HCT116 (cell line): ENCODE measurements around the gene FNBP1. TPM values are rescaled to one million over a fixed set of nuclear protein-coding genes. Genes with fewer than 3 reads are reported as not detected.

Experiments
- ATAC-seq: fragments of 200-7000 bp; cut with Tn5 transposase; 2 replicates; pipeline ENCODE4 v1.9.1; 2020; ENCODE audit warnings: mild to moderate bottlenecking, moderate library complexity
- BruUV-seq: library from RNA; stranded (reverse); fragments of 400-500 nt; replicated peaks from 2 replicates; lab custom pipeline; 2021; lab: Mats Ljungman, UMichigan
- CTCF ChIA-PET: fragments of 300-600 bp; sonication (Branson Sonifier 250); formaldehyde crosslinking; loops from one replicate; lab custom pipeline; 2021; ENCODE audit warnings: antibody characterized with exemption; lab: Charles Lee
- POLR2A ChIA-PET: fragments of 300-600, 350-600 bp; sonication (Branson Sonifier 250); formaldehyde crosslinking; loops from one replicate; lab custom pipeline; 2021; ENCODE audit warnings: antibody characterized with exemption; lab: Charles Lee
- RAD21 ChIA-PET, 2 experiments: fragments of 300-600 bp; sonication (Branson Sonifier 250); formaldehyde crosslinking; loops; one replicate each; lab custom pipeline; 2023; ENCODE audit warnings: low total read pairs in 2 of 2; ENCODE audit not compliant: uncharacterized antibody in 2 of 2, unreplicated experiment in 2 of 2, low non-redundant PET in 1 of 2; lab: Charles Lee
- DNase-seq: peaks from one replicate; pipeline ENCODE4 v3.0.0-alpha.2; 2010; ENCODE audit warnings: low read depth, low spot score
- H2AFZ ChIP-seq: fragments of 200-600 bp; shearing (Covaris generic), sonication (generic); 2 replicates; pipeline ENCODE4 v1.6.1; 2017; ENCODE audit warnings: low read depth, mixed run types, mixed read lengths, antibody characterized with exemption, low read length; ENCODE audit not compliant: poor library complexity, severe bottlenecking
- H3K27ac ChIP-seq: 2 replicates; pipeline ENCODE4 v1.5.1; 2012; ENCODE audit warnings: low read depth, low read length
- H3K27me3 ChIP-seq: fragments of 200-600 bp; sonication (generic); 2 replicates; pipeline ENCODE4 v1.6.1; 2016; ENCODE audit warnings: mixed run types, low read length, mixed read lengths; ENCODE audit not compliant: insufficient read depth
- H3K36me3 ChIP-seq, 2 experiments: fragments of 200-500 bp in 1 of 2; fragments of 200-600 bp in 1 of 2; sonication (Bioruptor generic) in 1 of 2; sonication (generic) in 1 of 2; 2 replicates each; pipeline versions ENCODE4 v1.5.1 to v1.6.1; 2014 to 2016; ENCODE audit warnings: low read length in 2 of 2, inconsistent platforms in 1 of 2, mixed read lengths in 1 of 2, mixed run types in 1 of 2; ENCODE audit not compliant: insufficient read depth in 2 of 2, control insufficient read depth in 1 of 2
- H3K4me1 ChIP-seq, 2 experiments: fragments of 200-600 bp in 1 of 2; sonication (generic) in 1 of 2; 2 replicates each; pipeline versions ENCODE4 v1.5.1 to v1.6.1; 2012 to 2017; ENCODE audit warnings: low read length in 2 of 2, inconsistent platforms in 1 of 2, mild to moderate bottlenecking in 1 of 2, mixed read lengths in 1 of 2, mixed run types in 1 of 2, moderate library complexity in 1 of 2; ENCODE audit not compliant: insufficient read depth in 2 of 2, control insufficient read depth in 1 of 2
- H3K4me2 ChIP-seq: fragments of 200-600 bp; sonication (generic); 2 replicates; pipeline ENCODE4 v1.6.1; 2017; ENCODE audit warnings: mixed run types, low read length, mixed read lengths
- H3K4me3 ChIP-seq, 2 experiments: fragments of 200-600 bp in 1 of 2; sonication (generic) in 1 of 2; replicated peaks in 1 of 2; 2 replicates each; pipeline ENCODE4 v1.5.1; 2011 to 2016; ENCODE audit warnings: low read length in 2 of 2, control low read depth in 1 of 2, low read depth in 1 of 2, mild to moderate bottlenecking in 1 of 2, mixed read lengths in 1 of 2, mixed run types in 1 of 2
- H3K79me2 ChIP-seq: fragments of 200-600 bp; sonication (generic); 2 replicates; pipeline ENCODE4 v1.6.1; 2017; ENCODE audit warnings: mild to moderate bottlenecking, mixed run types, low read length, moderate library complexity, mixed read lengths; ENCODE audit not compliant: insufficient read depth
- H3K9ac ChIP-seq: fragments of 200-600 bp; sonication (generic); 2 replicates; pipeline ENCODE4 v1.6.1; 2016; ENCODE audit warnings: low read length, mixed read lengths
- H3K9me2 ChIP-seq: fragments of 200-600 bp; sonication (generic), shearing (Covaris generic); 2 replicates; pipeline ENCODE4 v1.6.1; 2017; ENCODE audit warnings: mixed run types, mild to moderate bottlenecking, moderate library complexity; ENCODE audit not compliant: insufficient read depth
- H3K9me3 ChIP-seq, 2 experiments: fragments of 200-500 bp in 1 of 2; fragments of 200-600 bp in 1 of 2; sonication (Bioruptor generic) in 1 of 2; sonication (generic) in 1 of 2; 2 replicates each; pipeline ENCODE4 v1.6.1; 2014 to 2017; ENCODE audit warnings: low read length in 2 of 2, mixed read lengths in 2 of 2, inconsistent platforms in 1 of 2, low read depth in 1 of 2, mild to moderate bottlenecking in 1 of 2, mixed run types in 1 of 2, moderate library complexity in 1 of 2; ENCODE audit not compliant: control insufficient read depth in 1 of 2, insufficient read depth in 1 of 2
- H4K20me1 ChIP-seq: fragments of 200-600 bp; sonication (generic), shearing (Covaris generic); 2 replicates; pipeline ENCODE4 v1.6.1; 2017; ENCODE audit warnings: mixed run types, mild to moderate bottlenecking, moderate library complexity; ENCODE audit not compliant: insufficient read depth
- EGR1 ChIP-seq: IDR thresholded peaks from 2 replicates; pipeline ENCODE4 v1.6.1; 2012; ENCODE audit warnings: low read depth
- EZH2 ChIP-seq: fragments of 200-600 bp; sonication (generic); IDR thresholded peaks from 2 replicates; pipeline ENCODE4 v1.6.1; 2017; ENCODE audit warnings: antibody characterized with exemption, mixed run types
- EZH2phosphoT487 ChIP-seq: fragments of 200-600 bp; IDR thresholded peaks from 2 replicates; pipeline ENCODE4 v1.6.1; 2018; ENCODE audit warnings: antibody characterized with exemption, borderline replicate concordance
- POLR2AphosphoS5 ChIP-seq: IDR thresholded peaks from 2 replicates; pipeline ENCODE4 v1.6.1; 2011; ENCODE audit warnings: mild to moderate bottlenecking, low read depth, low read length, moderate library complexity
- RAD21 ChIP-seq: IDR thresholded peaks from 2 replicates; pipeline ENCODE4 v1.6.1; 2012; ENCODE audit warnings: low read depth, mild to moderate bottlenecking
- SIN3A ChIP-seq: IDR thresholded peaks from 2 replicates; pipeline ENCODE4 v1.6.1; 2012; ENCODE audit warnings: low read depth
- SP1 ChIP-seq: IDR thresholded peaks from 2 replicates; pipeline ENCODE4 v1.6.1; 2012; ENCODE audit warnings: low read depth
- SRF ChIP-seq: IDR thresholded peaks from 2 replicates; pipeline ENCODE4 v1.6.1; 2012; ENCODE audit warnings: low read depth
- ZFX ChIP-seq: fragments of 450-650 bp; IDR thresholded peaks from 2 replicates; pipeline ENCODE4 v1.6.1; 2017
- intact Hi-C: fragments of 100-400 bp; cut with micrococcal nuclease; formaldehyde crosslinking; loops from 2 replicates; pipeline ENCODE4 v1.10.0; 2022
- total RNA-seq: library from RNA; stranded (reverse); gene quantifications from one replicate; pipeline ENCODE4 v1.2.1, GENCODE V29; 2021; ENCODE audit not compliant: unreplicated experiment
- TF ChIP-seq, protein P1 (sequence below), 3 experiments: fragments of 200-600 bp in 1 of 3; sonication (generic) in 1 of 3; IDR thresholded peaks in 2 of 3; conservative IDR thresholded peaks in 1 of 3; 2 replicates each; pipeline ENCODE4 v1.5.1; 2012 to 2017; ENCODE audit warnings: low read depth in 2 of 3, low read length in 2 of 3, antibody characterized with exemption in 1 of 3, borderline replicate concordance in 1 of 3, control low read depth in 1 of 3, mild to moderate bottlenecking in 1 of 3, mixed read lengths in 1 of 3, mixed run types in 1 of 3, moderate library complexity in 1 of 3; ENCODE audit not compliant: insufficient read depth in 1 of 3
- TF ChIP-seq, protein P2 (sequence below): IDR thresholded peaks from 2 replicates; pipeline ENCODE4 v1.6.1; 2012; ENCODE audit warnings: low read depth

Gene FNBP1
- total RNA-seq, 1 experiment from 2014 or later: 25.0 TPM

- no peaks in the 10 kb centered on the region for H3K4me1 ChIP-seq
- H2AFZ ChIP-seq: no peak overlapping the region
- intact Hi-C loops: no loop called here
- no TSS peak for BruUV-seq
- H4K20me1 ChIP-seq: no peaks in the 10 kb centered on the region
- no peak overlapping the region for H3K9ac ChIP-seq
- no peak overlapping the region for H3K4me3 ChIP-seq
- ChIA-PET RAD21 (no interaction called here), POLR2A (no interaction called here), CTCF (no interaction called here)
- H3K27me3 ChIP-seq: no peaks in the 10 kb centered on the region
- no peak overlapping the region for H3K27ac ChIP-seq
- no peaks in the 10 kb centered on the region for H3K9me3 ChIP-seq
- no peaks in the 10 kb centered on the region for H3K79me2 ChIP-seq
- H3K36me3 ChIP-seq: peaks cover 4 to 6% of the 10 kb centered on the region in 2 experiments; a peak in 2 of 4 replicates
- no peak for ATAC-seq
- no peak overlapping the region for H3K4me2 ChIP-seq
- no peak for TF ChIP-seq RAD21
- TF ChIP-seq SRF: no peak
- TF ChIP-seq SIN3A: no peak
- TF ChIP-seq EZH2: no peak
- TF ChIP-seq, protein P1, sequence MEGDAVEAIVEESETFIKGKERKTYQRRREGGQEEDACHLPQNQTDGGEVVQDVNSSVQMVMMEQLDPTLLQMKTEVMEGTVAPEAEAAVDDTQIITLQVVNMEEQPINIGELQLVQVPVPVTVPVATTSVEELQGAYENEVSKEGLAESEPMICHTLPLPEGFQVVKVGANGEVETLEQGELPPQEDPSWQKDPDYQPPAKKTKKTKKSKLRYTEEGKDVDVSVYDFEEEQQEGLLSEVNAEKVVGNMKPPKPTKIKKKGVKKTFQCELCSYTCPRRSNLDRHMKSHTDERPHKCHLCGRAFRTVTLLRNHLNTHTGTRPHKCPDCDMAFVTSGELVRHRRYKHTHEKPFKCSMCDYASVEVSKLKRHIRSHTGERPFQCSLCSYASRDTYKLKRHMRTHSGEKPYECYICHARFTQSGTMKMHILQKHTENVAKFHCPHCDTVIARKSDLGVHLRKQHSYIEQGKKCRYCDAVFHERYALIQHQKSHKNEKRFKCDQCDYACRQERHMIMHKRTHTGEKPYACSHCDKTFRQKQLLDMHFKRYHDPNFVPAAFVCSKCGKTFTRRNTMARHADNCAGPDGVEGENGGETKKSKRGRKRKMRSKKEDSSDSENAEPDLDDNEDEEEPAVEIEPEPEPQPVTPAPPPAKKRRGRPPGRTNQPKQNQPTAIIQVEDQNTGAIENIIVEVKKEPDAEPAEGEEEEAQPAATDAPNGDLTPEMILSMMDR (IDR thresholded peaks at IDR 0.05 in 2 of 3, conservative IDR thresholded peaks at IDR 0.05 in 1 of 3; ENCODE audit: borderline replicate concordance in 1 of 3, insufficient read depth in 1 of 3, low read depth in 2 of 3, low read length in 2 of 3): no peak
- no peak for TF ChIP-seq POLR2AphosphoS5
- no peak for TF ChIP-seq SP1
- no peak for TF ChIP-seq EZH2phosphoT487
- TF ChIP-seq, protein P2, sequence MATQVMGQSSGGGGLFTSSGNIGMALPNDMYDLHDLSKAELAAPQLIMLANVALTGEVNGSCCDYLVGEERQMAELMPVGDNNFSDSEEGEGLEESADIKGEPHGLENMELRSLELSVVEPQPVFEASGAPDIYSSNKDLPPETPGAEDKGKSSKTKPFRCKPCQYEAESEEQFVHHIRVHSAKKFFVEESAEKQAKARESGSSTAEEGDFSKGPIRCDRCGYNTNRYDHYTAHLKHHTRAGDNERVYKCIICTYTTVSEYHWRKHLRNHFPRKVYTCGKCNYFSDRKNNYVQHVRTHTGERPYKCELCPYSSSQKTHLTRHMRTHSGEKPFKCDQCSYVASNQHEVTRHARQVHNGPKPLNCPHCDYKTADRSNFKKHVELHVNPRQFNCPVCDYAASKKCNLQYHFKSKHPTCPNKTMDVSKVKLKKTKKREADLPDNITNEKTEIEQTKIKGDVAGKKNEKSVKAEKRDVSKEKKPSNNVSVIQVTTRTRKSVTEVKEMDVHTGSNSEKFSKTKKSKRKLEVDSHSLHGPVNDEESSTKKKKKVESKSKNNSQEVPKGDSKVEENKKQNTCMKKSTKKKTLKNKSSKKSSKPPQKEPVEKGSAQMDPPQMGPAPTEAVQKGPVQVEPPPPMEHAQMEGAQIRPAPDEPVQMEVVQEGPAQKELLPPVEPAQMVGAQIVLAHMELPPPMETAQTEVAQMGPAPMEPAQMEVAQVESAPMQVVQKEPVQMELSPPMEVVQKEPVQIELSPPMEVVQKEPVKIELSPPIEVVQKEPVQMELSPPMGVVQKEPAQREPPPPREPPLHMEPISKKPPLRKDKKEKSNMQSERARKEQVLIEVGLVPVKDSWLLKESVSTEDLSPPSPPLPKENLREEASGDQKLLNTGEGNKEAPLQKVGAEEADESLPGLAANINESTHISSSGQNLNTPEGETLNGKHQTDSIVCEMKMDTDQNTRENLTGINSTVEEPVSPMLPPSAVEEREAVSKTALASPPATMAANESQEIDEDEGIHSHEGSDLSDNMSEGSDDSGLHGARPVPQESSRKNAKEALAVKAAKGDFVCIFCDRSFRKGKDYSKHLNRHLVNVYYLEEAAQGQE: no peak
- no peak for TF ChIP-seq EGR1
- TF ChIP-seq ZFX: no peak
- no peaks in the 10 kb centered on the region for H3K9me2 ChIP-seq
- no peak for DNase-seq
These were observed 46.2 kb upstream of the FNBP1 start for GRCh38 chr9:130089141-130089540.
